ENCODE measurements around the gene RPS19BP1. TPM values are rescaled to one million over a fixed set of nuclear protein-coding genes. Genes with fewer than 3 reads are reported as not detected.

Gene RPS19BP1
- total and polyA plus RNA-seq, 2 donors (not counting 1 experiment from before 2014, with no cell fraction given) = 60.3 to 74.8 TPM

DNA sequence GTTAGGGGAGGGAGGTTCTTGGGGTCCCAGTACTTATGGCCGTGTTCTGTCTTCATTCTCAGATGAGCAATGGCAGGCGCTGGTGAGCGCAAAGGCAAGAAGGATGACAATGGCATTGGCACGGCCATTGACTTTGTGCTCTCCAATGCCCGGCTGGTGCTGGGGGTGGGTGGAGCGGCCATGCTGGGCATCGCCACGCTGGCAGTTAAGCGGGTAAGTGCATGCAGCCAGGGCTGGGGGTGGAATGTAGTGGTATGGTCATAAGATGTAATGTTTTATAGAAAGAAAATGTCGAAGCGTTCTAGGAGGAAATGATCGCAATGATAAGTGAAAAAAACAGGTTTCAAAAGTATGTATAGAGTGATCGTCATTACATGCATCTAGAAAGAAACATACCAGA is 21.3 kb downstream of the RPS19BP1 start:
- Histone ChIP-seq H3K9me3 (ENCODE audit: control extremely low read depth in 1 of 3, control insufficient read depth in 2 of 3, insufficient read depth in 1 of 3, low read length in 2 of 3) (no peaks in the 10 kb centered on the region), H3K4me2 (replicated peaks; ENCODE audit: low read depth, low read length, poor library complexity, severe bottlenecking) (no peak overlapping the region), H3K9ac (ENCODE audit: low read length) (no peak overlapping the region), H3K36me3 (replicated peaks in 1 of 2; ENCODE audit: control extremely low read depth in 1 of 2, control insufficient read depth in 1 of 2, extremely low read depth in 1 of 2, insufficient read depth in 2 of 2, low read length in 1 of 2) (peaks cover 0 to 81% of the 10 kb centered on the region in 2 experiments), H3K79me2 (ENCODE audit: control insufficient read depth, insufficient read depth, low read length) (peaks cover 62% of the 10 kb centered on the region), H3K4me1 (ENCODE audit: control insufficient read depth in 2 of 2, insufficient read depth in 2 of 2, low read length in 2 of 2) (no peaks in the 10 kb centered on the region), H2AFZ (ENCODE audit: insufficient read depth, low read depth, low read length, poor library complexity, severe bottlenecking) (no peak overlapping the region), H3K27ac (ENCODE audit: low read length in 2 of 2) (no peak overlapping the region), H3K4me3 (ENCODE audit: control extremely low read depth in 1 of 5, extremely low read depth in 1 of 5, insufficient read depth in 1 of 5, low read depth in 2 of 5, low read length in 4 of 5) (no peak overlapping the region), H3K27me3 (replicated peaks in 1 of 4; ENCODE audit: control extremely low read depth in 1 of 4, control insufficient read depth in 3 of 4, insufficient read depth in 4 of 4, low read length in 3 of 4) (no peaks in the 10 kb centered on the region), H4K20me1 (ENCODE audit: control insufficient read depth, insufficient read depth, low read length, poor library complexity, severe bottlenecking) (peaks cover 48% of the 10 kb centered on the region)
- no peaks in the 10 kb centered on the region for H3K27me3 Mint-ChIP-seq
- ATAC-seq (ENCODE audit: low read depth) (no peak), DNase-seq (no peak)
- TF ChIP-seq, protein P1, sequence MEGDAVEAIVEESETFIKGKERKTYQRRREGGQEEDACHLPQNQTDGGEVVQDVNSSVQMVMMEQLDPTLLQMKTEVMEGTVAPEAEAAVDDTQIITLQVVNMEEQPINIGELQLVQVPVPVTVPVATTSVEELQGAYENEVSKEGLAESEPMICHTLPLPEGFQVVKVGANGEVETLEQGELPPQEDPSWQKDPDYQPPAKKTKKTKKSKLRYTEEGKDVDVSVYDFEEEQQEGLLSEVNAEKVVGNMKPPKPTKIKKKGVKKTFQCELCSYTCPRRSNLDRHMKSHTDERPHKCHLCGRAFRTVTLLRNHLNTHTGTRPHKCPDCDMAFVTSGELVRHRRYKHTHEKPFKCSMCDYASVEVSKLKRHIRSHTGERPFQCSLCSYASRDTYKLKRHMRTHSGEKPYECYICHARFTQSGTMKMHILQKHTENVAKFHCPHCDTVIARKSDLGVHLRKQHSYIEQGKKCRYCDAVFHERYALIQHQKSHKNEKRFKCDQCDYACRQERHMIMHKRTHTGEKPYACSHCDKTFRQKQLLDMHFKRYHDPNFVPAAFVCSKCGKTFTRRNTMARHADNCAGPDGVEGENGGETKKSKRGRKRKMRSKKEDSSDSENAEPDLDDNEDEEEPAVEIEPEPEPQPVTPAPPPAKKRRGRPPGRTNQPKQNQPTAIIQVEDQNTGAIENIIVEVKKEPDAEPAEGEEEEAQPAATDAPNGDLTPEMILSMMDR (IDR thresholded peaks at IDR 0.05) = no peak
- no peak for TF ChIP-seq EZH2 (IDR thresholded peaks at IDR 0.05; ENCODE audit: borderline replicate concordance, insufficient read depth, low read depth, low read length, poor library complexity, severe bottlenecking)
- H3K27ac Mint-ChIP-seq = no peak overlapping the region
- H3K4me1 Mint-ChIP-seq = peaks cover 30% of the 10 kb centered on the region
- no peak overlapping the region for H3K4me3 Mint-ChIP-seq
- POLR2A ChIA-PET = interaction anchor here (1.5 kb wide), 1 partner anchor 9 kb away, joined by 6 read pairs; the partner anchor contains the start of gene ATF4
- 98% methylated on average over 9 of the region's 13 CpGs for WGBS (ENCODE audit: insufficient coverage)
- intact Hi-C loops (cut with micrococcal nuclease) = no loop called here
- H3K9me3 Mint-ChIP-seq (ENCODE audit: insufficient read depth) = no peaks in the 10 kb centered on the region
- CTCF ChIA-PET = interaction anchor here (1.5 to 3.3 kb wide), 4 partner anchors 15 to 74 kb away, joined by 5 to 16 read pairs (median 7); no protein-coding TSS in a partner anchor

DNA sequence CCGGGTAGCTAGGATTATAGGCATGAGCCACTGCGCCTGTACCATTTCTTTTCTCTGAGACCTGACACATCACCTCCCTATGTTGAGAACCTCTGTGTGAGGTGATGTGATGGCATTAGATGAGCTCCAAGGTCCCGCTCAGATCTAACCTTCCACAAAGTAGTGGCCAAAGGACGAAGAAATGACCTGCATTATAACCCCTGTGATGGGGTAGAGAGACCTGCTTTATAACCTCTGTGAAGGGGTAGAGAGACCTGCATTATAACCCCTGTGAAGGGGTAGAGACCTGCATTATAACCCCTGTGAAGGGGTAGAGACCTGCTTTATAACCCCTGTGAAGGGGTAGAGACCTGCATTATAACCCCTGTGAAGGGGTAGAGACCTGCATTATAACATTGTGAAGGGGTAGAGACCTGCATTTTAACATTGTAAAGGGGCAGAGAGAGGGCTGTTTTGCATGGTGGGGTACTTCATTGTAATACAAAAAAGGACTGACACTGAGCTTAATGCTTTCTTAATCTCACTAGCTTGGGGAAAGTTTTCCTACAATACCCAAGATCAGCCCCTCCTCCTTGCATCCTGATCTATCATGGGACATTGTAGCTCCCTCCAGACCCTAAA is 21.9 kb downstream of the RPS19BP1 start:
- CTCF ChIA-PET = interaction anchor here (1.0 to 3.3 kb wide), 6 partner anchors 9 to 111 kb away, joined by 3 to 16 read pairs (median 6); partner anchors contain the start of genes ATF4 and TAB1
- TF ChIP-seq, protein P1 (IDR thresholded peaks at IDR 0.05) = no peak
- no peak for TF ChIP-seq EZH2 (IDR thresholded peaks at IDR 0.05; ENCODE audit: borderline replicate concordance, insufficient read depth, low read depth, low read length, poor library complexity, severe bottlenecking)
- H4K20me1 ChIP-seq (ENCODE audit: control insufficient read depth, insufficient read depth, low read length, poor library complexity, severe bottlenecking) = peaks cover 54% of the 10 kb centered on the region

More for the DNA sequence above, 21.9 kb downstream of the RPS19BP1 start:
- H3K4me3 Mint-ChIP-seq = no peak overlapping the region
- peaks cover 31% of the 10 kb centered on the region for H3K4me1 Mint-ChIP-seq
- no peaks in the 10 kb centered on the region for H3K27me3 Mint-ChIP-seq
- Histone ChIP-seq H3K27me3 (replicated peaks in 1 of 4; ENCODE audit: control extremely low read depth in 1 of 4, control insufficient read depth in 3 of 4, insufficient read depth in 4 of 4, low read length in 3 of 4) (no peaks in the 10 kb centered on the region), H3K27ac (ENCODE audit: low read length in 2 of 2) (no peak overlapping the region), H3K4me3 (ENCODE audit: control extremely low read depth in 1 of 5, extremely low read depth in 1 of 5, insufficient read depth in 1 of 5, low read depth in 2 of 5, low read length in 4 of 5) (no peak overlapping the region), H3K36me3 (replicated peaks in 1 of 2; ENCODE audit: control extremely low read depth in 1 of 2, control insufficient read depth in 1 of 2, extremely low read depth in 1 of 2, insufficient read depth in 2 of 2, low read length in 1 of 2) (peaks cover 0 to 86% of the 10 kb centered on the region in 2 experiments), H3K9ac (ENCODE audit: low read length) (no peak overlapping the region), H3K9me3 (ENCODE audit: control extremely low read depth in 1 of 3, control insufficient read depth in 2 of 3, insufficient read depth in 1 of 3, low read length in 2 of 3) (no peaks in the 10 kb centered on the region), H3K79me2 (ENCODE audit: control insufficient read depth, insufficient read depth, low read length) (peaks cover 67% of the 10 kb centered on the region), H3K4me2 (replicated peaks; ENCODE audit: low read depth, low read length, poor library complexity, severe bottlenecking) (no peak overlapping the region), H2AFZ (ENCODE audit: insufficient read depth, low read depth, low read length, poor library complexity, severe bottlenecking) (no peak overlapping the region), H3K4me1 (ENCODE audit: control insufficient read depth in 2 of 2, insufficient read depth in 2 of 2, low read length in 2 of 2) (peaks cover 0 to 2% of the 10 kb centered on the region in 2 donors)
- POLR2A ChIA-PET = interaction anchor here (1.5 kb wide), 1 partner anchor 9 kb away, joined by 6 read pairs; the partner anchor contains the start of gene ATF4
- ATAC-seq (ENCODE audit: low read depth) (no peak), DNase-seq (no peak)
- no peak overlapping the region for H3K27ac Mint-ChIP-seq
- intact Hi-C loops (cut with micrococcal nuclease) = no loop called here
- WGBS (ENCODE audit: insufficient coverage) = no CpG with 5 or more reads among the region's 4 CpGs
- no peaks in the 10 kb centered on the region for H3K9me3 Mint-ChIP-seq (ENCODE audit: insufficient read depth)

All from B cell (primary cell).